Skeletal muscle tissue (tissue), 4 donors: ENCODE measurements around the gene TRMT44. TPM values are rescaled to one million over a fixed set of nuclear protein-coding genes. Genes with fewer than 3 reads are reported as not detected.
"Not testable (repeated sequence)": the region's sequence is repeated elsewhere in the genome, so short reads cannot be mapped to it uniquely, and the experiment has no call there.

ENCODE experiments used
- H3K27ac ChIP-seq: one replicate; pipeline ENCODE4 v1.7.0; 2013; ENCODE audit warnings: mild to moderate bottlenecking, low read depth, low read length, inconsistent platforms
- H3K27me3 ChIP-seq, 3 donors: one replicate each; pipeline ENCODE4 v1.7.0; 2013; ENCODE audit warnings: low read length in 3 of 3; ENCODE audit not compliant: control insufficient read depth in 3 of 3, insufficient read depth in 3 of 3
- H3K36me3 ChIP-seq, 3 donors: one replicate each; pipeline ENCODE4 v1.7.0; 2013; ENCODE audit warnings: low read length in 3 of 3; ENCODE audit not compliant: control insufficient read depth in 3 of 3, insufficient read depth in 3 of 3
- H3K4me1 ChIP-seq, 3 donors: one replicate each; pipeline ENCODE4 v1.7.0; 2013; ENCODE audit warnings: low read length in 3 of 3, mild to moderate bottlenecking in 3 of 3; ENCODE audit not compliant: control insufficient read depth in 3 of 3, insufficient read depth in 3 of 3
- H3K4me3 ChIP-seq, 3 donors: one replicate each; pipeline ENCODE4 v1.7.0; 2013; ENCODE audit warnings: low read length in 3 of 3
- H3K9ac ChIP-seq, 3 donors: one replicate each; pipeline ENCODE4 v1.7.0; 2013; ENCODE audit warnings: low read length in 3 of 3, mild to moderate bottlenecking in 3 of 3, moderate library complexity in 2 of 3, low read depth in 1 of 3
- H3K9me3 ChIP-seq, 3 donors: one replicate each; pipeline ENCODE4 v1.7.0; 2013; ENCODE audit warnings: low read length in 3 of 3; ENCODE audit not compliant: control insufficient read depth in 3 of 3
- total RNA-seq: library from RNA; depleted of rRNA; stranded (reverse); fragments of >200 nt; gene quantifications from one replicate; pipeline ENCODE4 v1.2.3, GENCODE V29; 2014
- donor health status: Osteomylitis.

TRMT44 gene
- total RNA-seq, 1 donor from 2014 or later = 11.0 TPM

- peaks cover 25 to 41% (median 40%) of the 10 kb centered on the region in 3 donors for H3K36me3 ChIP-seq
Measured at GRCh38 chr4:8405516-8405875, 35.1 kb upstream of the TRMT44 start.

GRCh38 chr4:8406887-8407286 is 33.7 kb upstream of the TRMT44 start:
- H3K9me3 ChIP-seq, H3K9ac ChIP-seq, H3K4me3 ChIP-seq, H3K27ac ChIP-seq, H3K27me3 ChIP-seq: not testable (repeated sequence)
- peaks cover 11 to 23% (median 12%) of the 10 kb centered on the region in 3 donors for H3K4me1 ChIP-seq
- H3K36me3 ChIP-seq = peaks cover 25 to 48% (median 41%) of the 10 kb centered on the region in 3 donors

More at GRCh38 chr4:8405516-8405875, 35.1 kb upstream of the TRMT44 start:
- Histone ChIP-seq H3K9me3 (no peaks in the 10 kb centered on the region), H3K27me3 (no peaks in the 10 kb centered on the region), H3K4me1 (peaks cover 15 to 27% (median 20%) of the 10 kb centered on the region in 3 donors), H3K4me3 (no peak overlapping the region), H3K27ac (no peak overlapping the region), H3K9ac (no peak overlapping the region)

GRCh38 chr4:8407316-8407715 is 33.3 kb upstream of the TRMT44 start:
- H3K36me3 ChIP-seq = peaks cover 27 to 52% (median 41%) of the 10 kb centered on the region in 3 donors

GRCh38 chr4:8407756-8408155 is 32.8 kb upstream of the TRMT44 start:
- Histone ChIP-seq H3K9me3 (no peaks in the 10 kb centered on the region), H3K4me1 (peaks cover 3 to 14% (median 3%) of the 10 kb centered on the region in 3 donors), H3K27me3 (no peaks in the 10 kb centered on the region), H3K27ac (no peak overlapping the region), H3K4me3 (no peak overlapping the region), H3K36me3 (peaks cover 30 to 56% (median 44%) of the 10 kb centered on the region in 3 donors), H3K9ac (no peak overlapping the region)

More at GRCh38 chr4:8407316-8407715, 33.3 kb upstream of the TRMT44 start:
- Histone ChIP-seq H3K9ac (no peak overlapping the region), H3K27ac (no peak overlapping the region), H3K9me3 (no peaks in the 10 kb centered on the region), H3K4me1 (peaks cover 7 to 19% (median 7%) of the 10 kb centered on the region in 3 donors), H3K27me3 (no peaks in the 10 kb centered on the region), H3K4me3 (no peak overlapping the region)

- no peak overlapping the region for H3K9ac ChIP-seq
- no peaks in the 10 kb centered on the region for H3K27me3 ChIP-seq
- H3K4me3 ChIP-seq = no peak overlapping the region
- peaks cover 39 to 61% (median 48%) of the 10 kb centered on the region in 3 donors for H3K36me3 ChIP-seq
- no peak overlapping the region for H3K27ac ChIP-seq
- H3K9me3 ChIP-seq = no peaks in the 10 kb centered on the region
- peaks cover 0 to 8% (median 0%) of the 10 kb centered on the region in 3 donors for H3K4me1 ChIP-seq
Measured at GRCh38 chr4:8409264-8410065, 31.1 kb upstream of the TRMT44 start.

GRCh38 chr4:8410066-8410625 is 30.4 kb upstream of the TRMT44 start:
- Histone ChIP-seq H3K27ac (no peak overlapping the region), H3K4me3 (no peak overlapping the region), H3K9me3 (no peaks in the 10 kb centered on the region), H3K27me3 (no peaks in the 10 kb centered on the region), H3K36me3 (peaks cover 42 to 59% (median 50%) of the 10 kb centered on the region in 3 donors), H3K4me1 (peaks cover 0 to 8% (median 0%) of the 10 kb centered on the region in 3 donors), H3K9ac (no peak overlapping the region)

GRCh38 chr4:8410641-8411271 is 29.8 kb upstream of the TRMT44 start:
- H3K27ac ChIP-seq = no peak overlapping the region

GRCh38 chr4:8411351-8412180 is 29.0 kb upstream of the TRMT44 start:
- no peak overlapping the region for H3K27ac ChIP-seq
- H3K36me3 ChIP-seq = peaks cover 42 to 59% (median 50%) of the 10 kb centered on the region in 3 donors
- no peaks in the 10 kb centered on the region for H3K9me3 ChIP-seq
- H3K27me3 ChIP-seq = no peaks in the 10 kb centered on the region
- H3K9ac ChIP-seq = no peak overlapping the region
- H3K4me3 ChIP-seq = no peak overlapping the region
- peaks cover 0 to 8% (median 0%) of the 10 kb centered on the region in 3 donors for H3K4me1 ChIP-seq

More at GRCh38 chr4:8410641-8411271, 29.8 kb upstream of the TRMT44 start:
- Histone ChIP-seq H3K9me3 (no peaks in the 10 kb centered on the region), H3K9ac (no peak overlapping the region), H3K4me3 (no peak overlapping the region), H3K27me3 (no peaks in the 10 kb centered on the region), H3K36me3 (peaks cover 42 to 57% (median 48%) of the 10 kb centered on the region in 3 donors), H3K4me1 (peaks cover 0 to 8% (median 0%) of the 10 kb centered on the region in 3 donors)

- Histone ChIP-seq H3K9me3 (no peaks in the 10 kb centered on the region), H3K27me3 (no peaks in the 10 kb centered on the region), H3K9ac (no peak overlapping the region), H3K27ac (no peak overlapping the region), H3K36me3 (peaks cover 42 to 59% (median 50%) of the 10 kb centered on the region in 3 donors), H3K4me1 (peaks cover 0 to 8% (median 0%) of the 10 kb centered on the region in 3 donors), H3K4me3 (no peak overlapping the region)
Measured at GRCh38 chr4:8412288-8412687, 28.3 kb upstream of the TRMT44 start.
